Prostate gland (tissue), 2 donors: ENCODE results near the gene SLC9A6.

Experiments
- CTCF ChIP-seq, 4 experiments: fragments of 200-600 bp in 2 of 4; fragments of 450-650 bp in 2 of 4; sonication (generic) in 2 of 4; IDR thresholded peaks; 1 replicate in 3 of 4; 2 replicates in 1 of 4; pipeline ENCODE4 v1.5.1; 2016 to 2019; ENCODE audit warnings: antibody characterized with exemption in 4 of 4, mild to moderate bottlenecking in 2 of 4, moderate library complexity in 2 of 4
- POLR2A ChIP-seq: fragments of 450-650 bp; IDR thresholded peaks from one replicate; pipeline ENCODE4 v1.6.1; 2016; ENCODE audit warnings: antibody characterized with exemption, mild to moderate bottlenecking
- POLR2AphosphoS5 ChIP-seq: sonication (generic); formaldehyde crosslinking; IDR thresholded peaks from one replicate; pipeline ENCODE4 v1.6.1; 2017; ENCODE audit warnings: antibody characterized with exemption

- TF ChIP-seq POLR2AphosphoS5 (no peak), CTCF (IDR thresholded peaks at IDR 0.05) (no peak), POLR2A (no peak)
Observed at GRCh38 chrX:135977611-135978010, 7.6 kb upstream of the SLC9A6 start.
